ENCODE measurements around the gene DSCAM.

DNA sequence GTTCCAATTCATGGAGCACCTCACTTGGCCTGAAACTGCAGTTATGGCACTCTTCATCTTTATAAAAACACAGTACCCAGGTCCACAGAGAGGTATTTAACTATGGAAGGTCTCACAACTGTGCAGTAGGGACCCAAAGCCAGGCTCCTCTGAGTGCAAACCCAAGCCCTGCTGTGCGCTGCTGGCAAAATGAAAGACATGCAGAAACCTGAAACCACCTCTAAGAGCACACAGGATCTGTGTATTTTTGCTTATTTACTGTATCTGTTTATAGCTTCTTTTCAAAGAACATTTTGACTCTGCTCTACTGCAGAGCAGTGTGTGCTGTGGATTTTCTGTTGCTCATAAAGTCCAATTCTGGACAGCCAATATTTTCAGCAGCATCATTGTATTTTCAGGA lies 166.6 kb downstream of the DSCAM start:
- TF ChIP-seq CTCF (IDR thresholded peaks at IDR 0.05 in 2 of 3, conservative IDR thresholded peaks at IDR 0.05 in 1 of 3; ENCODE audit: borderline replicate concordance in 1 of 3, insufficient read depth in 1 of 3, low read depth in 2 of 3, low read length in 2 of 3), result no peak
- TF ChIP-seq ATF3 (IDR thresholded peaks at IDR 0.05), result no peak
- TF ChIP-seq EZH2 (IDR thresholded peaks at IDR 0.05), result no peak
- TF ChIP-seq POLR2A (IDR thresholded peaks at IDR 0.05; ENCODE audit: borderline replicate concordance, extremely low read depth, insufficient read depth, insufficient read length), result no peak
- no peak for TF ChIP-seq POLR2AphosphoS5 (IDR thresholded peaks at IDR 0.05; ENCODE audit: low read depth, low read length)
- TF ChIP-seq, protein P1, sequence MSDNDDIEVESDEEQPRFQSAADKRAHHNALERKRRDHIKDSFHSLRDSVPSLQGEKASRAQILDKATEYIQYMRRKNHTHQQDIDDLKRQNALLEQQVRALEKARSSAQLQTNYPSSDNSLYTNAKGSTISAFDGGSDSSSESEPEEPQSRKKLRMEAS (IDR thresholded peaks at IDR 0.05), result no peak

All from HCT116 (cell line).